Lung microvascular endothelial cell (primary cell): ENCODE data around the gene TMEM33. TPM values are rescaled to one million over a fixed set of nuclear protein-coding genes. Genes with fewer than 3 reads are reported as not detected.

Experiments
- DNase-seq, 2 donors: peaks; one replicate each; pipeline versions ENCODE4 v3.0.0 to v3.0.0-alpha.2; 2010; ENCODE audit warnings: low read depth in 2 of 2
- total RNA-seq: library from RNA; depleted of rRNA; stranded (reverse); fragments of >200 nt; gene quantifications from 2 replicates; pipeline ENCODE4 v1.2.1, GENCODE V29; 2014

TMEM33 gene
- total RNA-seq, 1 donor from 2014 or later: 38.9 TPM

DNA sequence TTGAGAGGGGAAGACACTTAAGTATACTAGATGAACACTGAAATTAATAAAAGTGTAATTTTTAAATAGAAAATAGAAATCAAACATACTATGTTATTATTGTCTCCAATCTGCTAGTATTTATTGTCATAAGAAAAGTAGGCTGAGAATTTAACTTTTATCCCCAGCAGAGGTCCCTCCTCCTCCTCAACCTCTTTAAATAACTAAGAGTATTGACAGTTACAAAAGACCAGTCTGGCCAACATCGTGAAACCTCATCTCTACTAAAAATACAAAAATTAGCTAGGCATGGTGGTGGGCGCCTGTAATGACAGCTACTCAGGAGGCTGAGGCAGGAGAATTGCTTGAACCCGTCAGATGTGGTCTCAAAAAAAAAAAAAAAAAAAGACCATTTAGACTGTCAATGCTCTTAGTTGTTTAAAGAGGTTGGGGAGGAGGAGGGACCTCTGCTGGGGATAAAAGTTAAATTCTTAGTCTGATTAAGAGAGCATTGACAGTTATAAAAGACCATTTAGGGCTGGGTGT, 59.3 kb downstream of the TMEM33 start:
- DNase-seq: no peak

GRCh38 chr4:41998019-41998418, 62.8 kb downstream of the TMEM33 start:
- no peak for DNase-seq

DNA sequence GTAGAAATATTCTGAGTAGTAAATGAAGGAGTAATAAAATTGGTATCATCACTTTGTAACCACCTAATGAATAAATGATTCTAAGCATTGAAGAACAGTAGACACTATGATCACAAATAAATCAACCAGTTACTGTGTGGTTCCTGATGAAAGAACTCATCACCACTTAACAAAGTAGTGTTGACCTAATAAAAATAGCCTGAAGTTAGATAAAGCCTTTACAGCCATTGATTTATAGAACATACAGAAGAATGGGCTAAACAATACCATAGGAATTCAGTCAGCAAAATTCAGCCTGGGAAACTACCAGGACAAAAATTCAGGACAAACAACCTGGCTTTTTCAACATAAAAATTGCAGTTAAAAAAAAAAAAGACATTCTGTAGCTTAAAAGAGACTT, 64.1 kb downstream of the TMEM33 start:
- no peak for DNase-seq

DNA sequence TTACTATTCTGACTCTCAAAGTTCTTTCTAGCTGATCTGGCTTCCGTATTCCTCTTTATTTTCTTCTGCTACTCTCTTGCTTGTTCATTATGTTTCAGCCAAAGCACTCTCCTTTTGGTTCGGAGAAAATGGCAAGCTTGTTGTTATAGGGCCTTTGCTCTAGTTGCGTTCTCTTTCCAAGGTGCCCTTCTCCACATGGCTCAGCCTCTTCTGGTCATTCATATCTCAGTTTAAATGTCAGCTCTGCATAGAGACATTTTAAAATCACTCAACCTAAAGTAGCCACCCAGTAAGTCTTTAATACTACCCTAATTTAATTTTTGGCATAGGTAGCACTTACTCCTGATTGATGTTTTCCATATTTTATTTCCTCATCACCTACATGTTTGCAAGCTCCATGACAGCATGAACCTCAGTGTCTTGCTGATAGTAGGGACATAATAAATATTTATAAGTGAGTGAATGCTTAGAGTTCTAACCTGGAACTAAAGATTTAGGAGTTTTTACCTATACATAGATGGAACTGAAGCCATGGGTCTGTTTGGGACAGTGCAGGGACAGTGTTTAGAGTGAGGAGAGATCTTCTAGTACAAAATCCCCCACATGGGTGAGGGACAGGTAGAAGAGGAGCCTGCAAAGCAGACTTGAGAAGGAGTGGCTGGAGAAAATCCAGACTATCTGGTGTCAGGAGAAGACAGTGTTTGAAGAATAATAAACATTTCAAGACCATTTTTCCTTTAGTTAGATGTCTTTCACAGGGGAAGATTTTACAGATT, 73.0 kb downstream of the TMEM33 start:
- no peak for DNase-seq

Other genes with a start within 250 kb of the TMEM33 start
- not detected in 2 replicates for gene PHOX2B, start 186.7 kb upstream of the TMEM33 start, total RNA-seq
- under 0.01 TPM in 2 replicates for gene DCAF4L1, start 46.3 kb downstream of the TMEM33 start, total RNA-seq
- gene SLC30A9, start 55.1 kb downstream of the TMEM33 start, total RNA-seq: 29.2 and 35.9 TPM in 2 replicates
- under 0.01 and 0.20 TPM in 2 replicates for gene BEND4, start 217.2 kb downstream of the TMEM33 start, total RNA-seq